Right lobe of liver (tissue), 6 donors: ENCODE data around the gene PJA2. TPM values are rescaled to one million over a fixed set of nuclear protein-coding genes. Genes with fewer than 3 reads are reported as not detected.

Experiments used
- ATAC-seq, 4 donors: fragments of 200-7000 bp; cut with Tn5 transposase; one replicate each; pipeline ENCODE4 v1.9.1; 2020; ENCODE audit warnings: mild to moderate bottlenecking in 4 of 4, moderate library complexity in 4 of 4
- DNase-seq, 3 donors: peaks; one replicate each; pipeline ENCODE4 v3.0.0-alpha.2; 2020
- H3K27ac ChIP-seq, 3 donors: fragments of 200-600 bp; one replicate each; pipeline ENCODE4 v1.8.0; 2022
- H3K27me3 ChIP-seq, 2 donors: fragments of 200-600 bp; one replicate each; pipeline ENCODE4 v1.8.0; 2022
- H3K36me3 ChIP-seq, 4 donors: fragments of 200-600 bp; sonication (generic) in 1 of 4; one replicate each; pipeline versions ENCODE4 v1.5.1 to v1.8.0; 2017 to 2022; ENCODE audit warnings: control low read depth in 1 of 4
- H3K4me1 ChIP-seq, 4 donors: fragments of 200-600 bp; sonication (generic) in 1 of 4; one replicate each; pipeline versions ENCODE4 v1.5.1 to v1.8.0; 2017 to 2022; ENCODE audit warnings: control low read depth in 1 of 4
- H3K4me3 ChIP-seq, 3 donors: fragments of 200-600 bp; one replicate each; pipeline ENCODE4 v1.8.0; 2022
- H3K9me3 ChIP-seq, 4 donors: fragments of 200-600 bp; sonication (generic) in 1 of 4; one replicate each; pipeline versions ENCODE4 v1.5.1 to v1.8.0; 2017 to 2022; ENCODE audit warnings: control low read depth in 1 of 4
- POLR2A ChIP-seq: fragments of 450-650 bp; IDR thresholded peaks from one replicate; pipeline ENCODE4 v1.6.1; 2017; ENCODE audit warnings: antibody characterized with exemption, mild to moderate bottlenecking
- WGBS: methylation state at CpG from one replicate; pipeline ENCODE4 v1.1.6; 2018; ENCODE audit warnings: low coverage, low lambda C conversion rate; ENCODE audit not compliant: insufficient coverage; ENCODE audit errors: missing lambda C conversion rate; 5-methylcytosine and 5-hydroxymethylcytosine counted together
- intact Hi-C, 2 donors: fragments of 100-400 bp; cut with DNase I; formaldehyde crosslinking; loops; one replicate each; pipeline versions ENCODE4 v1.11.2 to v1.14.1; 2022
- total RNA-seq, 6 experiments: library from RNA; depleted of rRNA in 2 of 6; stranded (reverse); fragments of >200 nt in 2 of 6; fragmentation: NEBNext Ultra II Directional in 3 of 6; extraction: Animal tissue kit (Norgen Biotek cat#: 25700) in 3 of 6; gene quantifications; one replicate each; pipeline versions ENCODE4 v1.1.0 to v1.2.4, GENCODE V29; 2016 to 2023
- TF ChIP-seq, protein P1 (sequence below), 4 donors: fragments of 200-600 bp in 3 of 4; fragments of 450-650 bp in 1 of 4; IDR thresholded peaks; one replicate each; pipeline versions ENCODE4 v1.5.1 to v1.8.0; 2016 to 2022; ENCODE audit warnings: antibody characterized with exemption in 4 of 4, mild to moderate bottlenecking in 2 of 4
- donor health status: DM: no; HTN: yes; CAD: no.
- donor health status: DM: no; HTN: no; CAD: no.
- donor health status: DM: no; HTN: no; CAD: no.
- donor health status: DM: no; HTN: yes; CAD: no.
- donor health status: DM: no; HTN: yes; CAD: no.

Gene PJA2
- total RNA-seq, 6 experiments from 2014 or later = 34.2 to 47.3 (median 40.8) TPM

DNA sequence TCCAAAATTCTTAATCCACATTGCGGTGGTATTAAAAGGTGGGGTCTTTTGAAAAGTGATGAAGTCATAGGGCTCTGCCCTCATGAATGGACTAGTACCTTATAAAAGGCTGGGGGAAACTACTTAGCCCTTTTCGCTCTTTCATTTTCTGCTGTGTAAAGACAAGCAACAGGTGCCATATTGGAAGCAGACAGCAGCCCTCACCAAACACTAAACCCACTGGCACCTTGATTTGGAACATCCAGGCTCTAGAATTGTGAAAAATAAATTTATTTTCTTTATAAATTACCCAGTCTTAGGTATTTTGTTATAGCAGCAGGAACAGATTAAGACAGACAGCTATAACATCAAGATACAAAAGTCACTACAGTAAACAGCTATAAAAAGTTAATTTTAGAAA, 12.8 kb downstream of the PJA2 start:
- TF ChIP-seq POLR2A = no peak
- TF ChIP-seq, protein P1, sequence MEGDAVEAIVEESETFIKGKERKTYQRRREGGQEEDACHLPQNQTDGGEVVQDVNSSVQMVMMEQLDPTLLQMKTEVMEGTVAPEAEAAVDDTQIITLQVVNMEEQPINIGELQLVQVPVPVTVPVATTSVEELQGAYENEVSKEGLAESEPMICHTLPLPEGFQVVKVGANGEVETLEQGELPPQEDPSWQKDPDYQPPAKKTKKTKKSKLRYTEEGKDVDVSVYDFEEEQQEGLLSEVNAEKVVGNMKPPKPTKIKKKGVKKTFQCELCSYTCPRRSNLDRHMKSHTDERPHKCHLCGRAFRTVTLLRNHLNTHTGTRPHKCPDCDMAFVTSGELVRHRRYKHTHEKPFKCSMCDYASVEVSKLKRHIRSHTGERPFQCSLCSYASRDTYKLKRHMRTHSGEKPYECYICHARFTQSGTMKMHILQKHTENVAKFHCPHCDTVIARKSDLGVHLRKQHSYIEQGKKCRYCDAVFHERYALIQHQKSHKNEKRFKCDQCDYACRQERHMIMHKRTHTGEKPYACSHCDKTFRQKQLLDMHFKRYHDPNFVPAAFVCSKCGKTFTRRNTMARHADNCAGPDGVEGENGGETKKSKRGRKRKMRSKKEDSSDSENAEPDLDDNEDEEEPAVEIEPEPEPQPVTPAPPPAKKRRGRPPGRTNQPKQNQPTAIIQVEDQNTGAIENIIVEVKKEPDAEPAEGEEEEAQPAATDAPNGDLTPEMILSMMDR (IDR thresholded peaks at IDR 0.05) = no peak
- Histone ChIP-seq H3K27ac (no peak overlapping the region), H3K36me3 (no peaks in the 10 kb centered on the region), H3K4me1 (peaks cover 0 to 11% (median 0%) of the 10 kb centered on the region in 4 donors), H3K4me3 (no peak overlapping the region), H3K9me3 (no peaks in the 10 kb centered on the region), H3K27me3 (no peaks in the 10 kb centered on the region)
- no peak for ATAC-seq
- WGBS = 50% methylated on average over 2 of the region's 2 CpGs
- intact Hi-C loops = no loop called here
- no peak for DNase-seq

DNA sequence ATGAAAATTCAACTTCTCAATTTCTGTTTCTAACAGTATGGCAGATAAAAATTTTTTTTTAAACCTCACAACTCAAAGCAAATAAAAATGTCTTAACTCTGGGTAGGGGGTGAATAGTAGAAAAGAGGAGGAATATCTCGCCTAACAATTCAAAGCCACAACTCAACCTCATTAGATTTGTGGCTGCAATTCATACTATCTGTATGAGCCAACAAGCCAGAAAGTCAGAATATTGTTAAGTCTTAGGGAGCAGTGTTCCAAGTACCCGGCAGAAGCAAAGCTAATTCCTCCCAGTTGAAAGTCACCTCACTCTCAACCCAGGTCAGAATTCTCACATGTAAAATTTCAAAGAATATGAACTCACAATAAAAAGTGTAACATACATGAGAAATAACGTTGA, 15.0 kb downstream of the PJA2 start:
- ATAC-seq (no peak), DNase-seq (no peak)
- Histone ChIP-seq H3K4me3 (no peak overlapping the region), H3K27ac (no peak overlapping the region), H3K9me3 (no peaks in the 10 kb centered on the region), H3K27me3 (no peaks in the 10 kb centered on the region), H3K36me3 (no peaks in the 10 kb centered on the region), H3K4me1 (peaks cover 0 to 10% (median 0%) of the 10 kb centered on the region in 4 donors)
- intact Hi-C loops = no loop called here
- WGBS = 47% methylated on average over 3 of the region's 3 CpGs
- TF ChIP-seq POLR2A = no peak
- TF ChIP-seq, protein P1 (IDR thresholded peaks at IDR 0.05) = no peak

DNA sequence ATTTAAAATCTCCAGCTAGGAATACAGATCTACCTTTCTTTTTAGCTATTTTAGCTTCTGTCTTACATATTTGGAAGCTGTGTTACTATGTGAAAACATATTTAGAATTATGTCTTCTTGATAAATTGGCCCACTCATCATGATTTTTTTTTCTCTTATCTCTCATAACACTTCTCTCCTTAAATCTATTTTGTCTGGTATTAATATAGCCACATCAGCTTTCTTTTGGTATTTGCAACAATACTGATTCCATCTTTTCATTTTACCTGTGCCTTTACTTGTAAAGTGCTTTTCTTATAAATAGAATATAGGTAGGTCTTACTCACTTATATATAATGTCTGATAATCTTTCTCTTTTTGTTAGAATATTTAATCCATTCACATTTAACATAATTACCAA, 19.6 kb downstream of the PJA2 start:
- no peaks in the 10 kb centered on the region for H3K36me3 ChIP-seq
- no peak for DNase-seq
- no peak overlapping the region for H3K4me3 ChIP-seq
- H3K27ac ChIP-seq = no peak overlapping the region
- no peak for TF ChIP-seq POLR2A
- TF ChIP-seq, protein P1 (IDR thresholded peaks at IDR 0.05) = no peak
- no peaks in the 10 kb centered on the region for H3K9me3 ChIP-seq
- H3K27me3 ChIP-seq = no peaks in the 10 kb centered on the region
- H3K4me1 ChIP-seq = peaks cover 0 to 11% (median 0%) of the 10 kb centered on the region in 4 donors
- no peak for ATAC-seq
- intact Hi-C loops = no loop called here

DNA sequence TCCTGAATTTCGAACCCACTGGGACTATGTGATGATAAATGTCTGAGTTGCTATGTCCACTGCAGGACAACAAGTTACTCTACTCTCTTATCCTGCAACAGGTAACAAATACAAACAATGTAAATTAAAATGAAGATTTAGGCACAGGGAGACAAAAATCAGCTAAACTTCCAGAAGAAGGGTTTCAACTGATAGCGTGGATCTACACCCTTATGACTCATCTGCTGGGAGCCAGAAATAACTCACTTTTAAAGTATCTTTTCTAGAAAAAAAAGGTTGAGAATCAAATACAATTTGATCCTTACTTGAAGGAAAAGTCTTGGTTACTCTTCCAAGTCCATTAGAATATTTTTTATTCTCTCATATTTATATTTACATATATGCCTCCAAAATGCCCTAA, 21.4 kb downstream of the PJA2 start:
- H3K4me3 ChIP-seq = no peak overlapping the region
- H3K4me1 ChIP-seq = peaks cover 0 to 10% (median 0%) of the 10 kb centered on the region in 4 donors
- TF ChIP-seq, protein P1 (IDR thresholded peaks at IDR 0.05) = no peak
- no peak for TF ChIP-seq POLR2A
- no peak for ATAC-seq
- no peaks in the 10 kb centered on the region for H3K36me3 ChIP-seq
- DNase-seq = no peak
- no peaks in the 10 kb centered on the region for H3K9me3 ChIP-seq
- H3K27ac ChIP-seq = no peak overlapping the region
- intact Hi-C loops = no loop called here
- no peaks in the 10 kb centered on the region for H3K27me3 ChIP-seq
- 74% methylated on average over 2 of the region's 2 CpGs for WGBS

DNA sequence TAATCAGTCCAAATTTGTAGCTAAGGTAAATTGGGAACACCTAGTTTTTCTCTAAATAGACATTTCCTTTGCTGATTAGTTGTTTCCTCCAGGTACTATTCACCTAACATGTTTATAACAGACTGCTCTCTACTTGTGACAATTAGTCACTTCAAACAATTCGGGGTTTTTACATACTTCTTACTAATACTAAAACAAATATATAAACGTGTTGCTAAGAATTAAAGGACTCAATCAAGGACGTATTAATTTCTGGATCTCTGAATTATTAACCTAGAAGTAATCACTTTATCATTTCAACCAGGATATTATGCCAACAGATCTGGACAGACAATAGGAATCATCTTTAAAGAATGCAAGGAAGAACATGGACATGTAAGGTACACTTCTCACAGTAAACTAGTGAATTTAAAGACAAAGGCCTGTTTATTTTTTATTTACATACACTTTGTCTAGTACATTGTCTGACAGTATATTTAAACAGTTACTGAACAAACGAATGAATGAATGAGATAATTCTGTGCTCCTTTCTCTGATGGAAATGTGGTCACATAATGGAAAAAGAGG, 22.3 kb downstream of the PJA2 start:
- DNase-seq (no peak), ATAC-seq (no peak)
- WGBS = 63% methylated on average over 4 of the region's 4 CpGs
- Histone ChIP-seq H3K4me3 (no peak overlapping the region), H3K27me3 (no peaks in the 10 kb centered on the region), H3K9me3 (no peaks in the 10 kb centered on the region), H3K27ac (no peak overlapping the region), H3K4me1 (peaks cover 0 to 10% (median 0%) of the 10 kb centered on the region in 4 donors), H3K36me3 (peaks cover 0 to 7% (median 0%) of the 10 kb centered on the region in 4 donors)
- intact Hi-C loops = no loop called here
- TF ChIP-seq, protein P1 (IDR thresholded peaks at IDR 0.05) = no peak
- no peak for TF ChIP-seq POLR2A
